ENCODE results near the gene TPH2. TPM values are rescaled to one million over a fixed set of nuclear protein-coding genes. Genes with fewer than 3 reads are reported as not detected.

TPH2 gene
- total RNA-seq, 1 donor from 2014 or later, result not detected

GRCh38 chr12:72036393-72036792 lies 97.7 kb downstream of the TPH2 start:
- no peak for DNase-seq (ENCODE audit: low read depth)
- no peak for TF ChIP-seq CTCF (conservative IDR thresholded peaks at IDR 0.05; ENCODE audit: low read depth, low read length)
- no peak overlapping the region for H3K4me3 ChIP-seq (ENCODE audit: low read depth, low read length)

- no peak for TF ChIP-seq CTCF (conservative IDR thresholded peaks at IDR 0.05; ENCODE audit: low read depth, low read length)
- no peak overlapping the region for H3K4me3 ChIP-seq (ENCODE audit: low read depth, low read length)
- DNase-seq (ENCODE audit: low read depth), result no peak
Observed at GRCh38 chr12:72037006-72037795, 98.6 kb downstream of the TPH2 start.

- TF ChIP-seq CTCF (conservative IDR thresholded peaks at IDR 0.05; ENCODE audit: low read depth, low read length), result no peak
- no peak for DNase-seq (ENCODE audit: low read depth)
- no peak overlapping the region for H3K4me3 ChIP-seq (ENCODE audit: low read depth, low read length)
Observed at GRCh38 chr12:72041811-72042210, 103.2 kb downstream of the TPH2 start.

- no peak for DNase-seq (ENCODE audit: low read depth)
Observed at GRCh38 chr12:72053604-72054003, 115.0 kb downstream of the TPH2 start.

GRCh38 chr12:72054511-72054910 lies 115.9 kb downstream of the TPH2 start:
- DNase-seq (ENCODE audit: low read depth), result no peak
- no peak overlapping the region for H3K4me3 ChIP-seq (ENCODE audit: low read depth, low read length)
- TF ChIP-seq CTCF (conservative IDR thresholded peaks at IDR 0.05; ENCODE audit: low read depth, low read length), result no peak

More at GRCh38 chr12:72053604-72054003, 115.0 kb downstream of the TPH2 start:
- no peak for TF ChIP-seq CTCF (conservative IDR thresholded peaks at IDR 0.05; ENCODE audit: low read depth, low read length)
- no peak overlapping the region for H3K4me3 ChIP-seq (ENCODE audit: low read depth, low read length)

- no peak for TF ChIP-seq CTCF (conservative IDR thresholded peaks at IDR 0.05; ENCODE audit: low read depth, low read length)
- no peak overlapping the region for H3K4me3 ChIP-seq (ENCODE audit: low read depth, low read length)
- DNase-seq (ENCODE audit: low read depth), result no peak
Observed at GRCh38 chr12:72057330-72057914, 118.8 kb downstream of the TPH2 start.
